Measurements from ENCODE around the gene LTBP1.

Gene LTBP1

GRCh38 chr2:32925976-32926707 lies 20.6 kb upstream of the LTBP1 start:
- Histone ChIP-seq H3K9me3 (ENCODE audit: control insufficient read depth, insufficient read depth, low read length) (no peaks in the 10 kb centered on the region), H3F3A (ENCODE audit: control insufficient read depth, insufficient read depth) (no peaks in the 10 kb centered on the region), H3K4me2 (ENCODE audit: low read length) (no peak overlapping the region), H3K9me2 (replicated peaks; ENCODE audit: control insufficient read depth, low read length) (no peaks in the 10 kb centered on the region), H3K36me3 (ENCODE audit: control insufficient read depth, low read length) (no peaks in the 10 kb centered on the region), H3K27me3 (ENCODE audit: control insufficient read depth, low read length) (no peaks in the 10 kb centered on the region), H3K79me2 (ENCODE audit: control insufficient read depth, low read length) (no peaks in the 10 kb centered on the region), H3K4me3 (ENCODE audit: low read length) (no peak overlapping the region), H3K4me1 (ENCODE audit: control insufficient read depth, low read length) (peaks cover 43% of the 10 kb centered on the region), H4K20me1 (ENCODE audit: control insufficient read depth, insufficient read depth, low read depth, low read length) (no peaks in the 10 kb centered on the region), H3K27ac (ENCODE audit: low read depth, low read length) (no peak overlapping the region)
- TF ChIP-seq EZH2phosphoT487 (IDR thresholded peaks at IDR 0.05; ENCODE audit: borderline replicate concordance, low read length) (no peak), CTCF (IDR thresholded peaks at IDR 0.05; ENCODE audit: low read depth, low read length, poor library complexity, severe bottlenecking) (no peak)

DNA sequence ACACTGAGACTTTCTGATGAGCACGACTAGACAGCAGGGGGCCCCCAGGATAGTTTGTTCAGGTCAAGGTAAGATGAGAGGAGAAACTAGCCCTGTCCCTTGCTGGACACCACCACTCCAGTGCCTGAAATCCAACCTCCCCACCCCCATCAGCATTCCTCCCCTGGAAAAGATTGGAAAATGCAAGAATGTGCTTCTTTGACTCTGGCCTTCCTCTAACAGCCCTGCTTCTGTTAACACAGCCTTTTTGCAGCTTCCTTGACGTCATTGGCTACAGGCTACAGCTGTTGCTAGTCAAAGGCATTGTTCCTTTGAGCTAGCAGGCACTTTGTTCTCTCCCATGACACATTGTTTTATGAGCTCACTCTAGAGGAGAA lies 20.1 kb upstream of the LTBP1 start:
- Histone ChIP-seq H3K27me3 (ENCODE audit: control insufficient read depth, low read length) (no peaks in the 10 kb centered on the region), H3K79me2 (ENCODE audit: control insufficient read depth, low read length) (no peaks in the 10 kb centered on the region), H4K20me1 (ENCODE audit: control insufficient read depth, insufficient read depth, low read depth, low read length) (no peaks in the 10 kb centered on the region), H3K9me2 (replicated peaks; ENCODE audit: control insufficient read depth, low read length) (no peaks in the 10 kb centered on the region), H3K36me3 (ENCODE audit: control insufficient read depth, low read length) (no peaks in the 10 kb centered on the region), H3K4me3 (ENCODE audit: low read length) (no peak overlapping the region), H3F3A (ENCODE audit: control insufficient read depth, insufficient read depth) (no peaks in the 10 kb centered on the region), H3K27ac (ENCODE audit: low read depth, low read length) (no peak overlapping the region), H3K4me2 (ENCODE audit: low read length) (peak overlapping the region; percentile 36), H3K4me1 (ENCODE audit: control insufficient read depth, low read length) (peaks cover 48% of the 10 kb centered on the region), H3K9me3 (ENCODE audit: control insufficient read depth, insufficient read depth, low read length) (no peaks in the 10 kb centered on the region)
- TF ChIP-seq EZH2phosphoT487 (IDR thresholded peaks at IDR 0.05; ENCODE audit: borderline replicate concordance, low read length) (no peak), CTCF (IDR thresholded peaks at IDR 0.05; ENCODE audit: low read depth, low read length, poor library complexity, severe bottlenecking) (no peak)

- peaks cover 50% of the 10 kb centered on the region for H3K4me1 ChIP-seq (ENCODE audit: control insufficient read depth, low read length)
- no peaks in the 10 kb centered on the region for H3K9me2 ChIP-seq (replicated peaks; ENCODE audit: control insufficient read depth, low read length)
- no peak overlapping the region for H3K4me2 ChIP-seq (ENCODE audit: low read length)
- H3F3A ChIP-seq (ENCODE audit: control insufficient read depth, insufficient read depth) = no peaks in the 10 kb centered on the region
- H4K20me1 ChIP-seq (ENCODE audit: control insufficient read depth, insufficient read depth, low read depth, low read length) = no peaks in the 10 kb centered on the region
- no peaks in the 10 kb centered on the region for H3K27me3 ChIP-seq (ENCODE audit: control insufficient read depth, low read length)
- H3K4me3 ChIP-seq (ENCODE audit: low read length) = no peak overlapping the region
- TF ChIP-seq EZH2phosphoT487 (IDR thresholded peaks at IDR 0.05; ENCODE audit: borderline replicate concordance, low read length) = no peak
- no peak for TF ChIP-seq CTCF (IDR thresholded peaks at IDR 0.05; ENCODE audit: low read depth, low read length, poor library complexity, severe bottlenecking)
- H3K36me3 ChIP-seq (ENCODE audit: control insufficient read depth, low read length) = no peaks in the 10 kb centered on the region
- H3K79me2 ChIP-seq (ENCODE audit: control insufficient read depth, low read length) = no peaks in the 10 kb centered on the region
- H3K27ac ChIP-seq (ENCODE audit: low read depth, low read length) = no peak overlapping the region
- H3K9me3 ChIP-seq (ENCODE audit: control insufficient read depth, insufficient read depth, low read length) = no peaks in the 10 kb centered on the region
Measured at GRCh38 chr2:32930436-32930835, 16.3 kb upstream of the LTBP1 start.

Data from DOHH2 (cell line).